B cell (primary cell): Measurements from ENCODE around the gene TBX18.

Experiments used
- CTCF ChIP-seq: fragments of 200-600 bp; IDR thresholded peaks from one replicate; pipeline ENCODE4 v1.8.0; 2022; ENCODE audit warnings: antibody characterized with exemption, mild to moderate bottlenecking
- EZH2 ChIP-seq: IDR thresholded peaks from 2 replicates; pipeline ENCODE4 v1.6.1; 2012; ENCODE audit warnings: borderline replicate concordance, low read depth, mild to moderate bottlenecking, moderate library complexity, low read length; ENCODE audit not compliant: insufficient read depth, poor library complexity, severe bottlenecking

GRCh38 chr6:84740385-84740784 lies 24.0 kb downstream of the TBX18 start:
- TF ChIP-seq CTCF (no peak), EZH2 (no peak)
